ENCODE results near the gene MADD. TPM values are rescaled to one million over a fixed set of nuclear protein-coding genes. Genes with fewer than 3 reads are reported as not detected.

Gene MADD
- total RNA-seq, 1 donor from 2014 or later, result 53.7 TPM

GRCh38 chr11:47350315-47350714 lies 80.4 kb downstream of the MADD start:
- no peak for TF ChIP-seq CTCF (IDR thresholded peaks at IDR 0.05)
- H3K9me3 ChIP-seq, result no peaks in the 10 kb centered on the region
- ATAC-seq, result no peak
- H3K27me3 ChIP-seq (ENCODE audit: low read depth), result no peaks in the 10 kb centered on the region
- no peaks in the 10 kb centered on the region for H3K36me3 ChIP-seq
- intact Hi-C loops (cut with DNase I), result no loop called here
- H3K4me3 ChIP-seq, result no peak overlapping the region
- DNase-seq, result no peak
- H3K27ac ChIP-seq, result no peak overlapping the region
- peaks cover 4% of the 10 kb centered on the region for H3K4me1 ChIP-seq

- Histone ChIP-seq H3K9me3 (no peaks in the 10 kb centered on the region), H3K27me3 (ENCODE audit: low read depth) (no peaks in the 10 kb centered on the region), H3K4me3 (no peak overlapping the region), H3K4me1 (peaks cover 4% of the 10 kb centered on the region), H3K27ac (no peak overlapping the region), H3K36me3 (no peaks in the 10 kb centered on the region)
- intact Hi-C loops (cut with DNase I), result no loop called here
- no peak for DNase-seq
- no peak for TF ChIP-seq CTCF (IDR thresholded peaks at IDR 0.05)
- ATAC-seq, result no peak
Observed at GRCh38 chr11:47351156-47352126, 81.5 kb downstream of the MADD start.

- Histone ChIP-seq H3K36me3 (no peaks in the 10 kb centered on the region), H3K4me1 (peaks cover 4% of the 10 kb centered on the region), H3K27me3 (ENCODE audit: low read depth) (no peaks in the 10 kb centered on the region), H3K9me3 (no peaks in the 10 kb centered on the region), H3K4me3 (no peak within 1 kb of the TSS), H3K27ac (no peak within 1 kb of the TSS)
- no peak for ATAC-seq
- TF ChIP-seq CTCF (IDR thresholded peaks at IDR 0.05), result no peak
- no peak for DNase-seq
- intact Hi-C loops (cut with DNase I), result no loop called here
Observed at GRCh38 chr11:47352556-47352955, 82.6 kb downstream of the MADD start, which contains the start of gene MYBPC3. Gene MYBPC3 (minus strand): TSS chr11:47352702. CDS start chr11:47352647, 55 bp downstream.

- H3K27me3 ChIP-seq (ENCODE audit: low read depth), result no peaks in the 10 kb centered on the region
- H3K9me3 ChIP-seq, result no peaks in the 10 kb centered on the region
- no peaks in the 10 kb centered on the region for H3K36me3 ChIP-seq
- peak overlapping the region; percentile 55 for H3K4me3 ChIP-seq
- peaks cover 4% of the 10 kb centered on the region for H3K4me1 ChIP-seq
- ATAC-seq (no peak), DNase-seq (no peak)
- intact Hi-C loops (cut with DNase I), result no loop called here
- no peak for TF ChIP-seq CTCF (IDR thresholded peaks at IDR 0.05)
- no peak overlapping the region for H3K27ac ChIP-seq
Observed at GRCh38 chr11:47353978-47354774, 84.2 kb downstream of the MADD start.

GRCh38 chr11:47354913-47355282 lies 85.0 kb downstream of the MADD start:
- peak; percentile 29 to 58 for ATAC-seq
- peak overlapping the region; percentile 62 for H3K27ac ChIP-seq
- intact Hi-C loops (cut with DNase I), result no loop called here
- peak overlapping the region; percentile 55 for H3K4me3 ChIP-seq
- H3K36me3 ChIP-seq, result no peaks in the 10 kb centered on the region
- H3K9me3 ChIP-seq, result no peaks in the 10 kb centered on the region
- H3K4me1 ChIP-seq, result peaks cover 7% of the 10 kb centered on the region
- no peaks in the 10 kb centered on the region for H3K27me3 ChIP-seq (ENCODE audit: low read depth)
- no peak for TF ChIP-seq CTCF (IDR thresholded peaks at IDR 0.05)
- no peak for DNase-seq

All from lower lobe of right lung (tissue), 2 donors.